ENCODE data around the gene IFITM10.
A peak's percentile ranks its signal among the peaks of the same experiment; 100 is the strongest.

Gene IFITM10

GRCh38 chr11:1755344-1755691 is 4.9 kb upstream of the IFITM10 start:
- ChIA-PET CTCF (no interaction called here), POLR2A (no interaction called here)
- no peaks in the 10 kb centered on the region for H3K4me1 ChIP-seq (ENCODE audit: control insufficient read depth, insufficient read depth, low read length)
- H3K36me3 ChIP-seq (ENCODE audit: control insufficient read depth in 2 of 2, insufficient read depth in 1 of 2, low read length in 2 of 2), result peaks cover 0 to 82% of the 10 kb centered on the region in 2 experiments; a peak in 1 of 3 replicates
- no peak for TF ChIP-seq ZNF302 (tag by site-specific recombination; IDR thresholded peaks at IDR 0.05; ENCODE audit: low read depth)
- no peak for TF ChIP-seq ZSCAN4 (tag by site-specific recombination; IDR thresholded peaks at IDR 0.05)
- TF ChIP-seq ZNF2 (tag by site-specific recombination; IDR thresholded peaks at IDR 0.05), result no peak
- no peak for TF ChIP-seq ZNF837 (tag by site-specific recombination; IDR thresholded peaks at IDR 0.05)
- no peak for TF ChIP-seq ZNF664 (tag by site-specific recombination; IDR thresholded peaks at IDR 0.05)
- H3K9me3 ChIP-seq (ENCODE audit: control insufficient read depth, insufficient read depth, low read depth, low read length), result no peaks in the 10 kb centered on the region
- no peak overlapping the region for H3K4me3 ChIP-seq (ENCODE audit: low read depth, low read length)
- H3K27ac ChIP-seq (ENCODE audit: extremely low read depth, low read depth, low read length), result no peak overlapping the region

- TF ChIP-seq ZNF416 (tag by site-specific recombination; IDR thresholded peaks at IDR 0.05) (no peak), ZNF366 (tag by site-specific recombination; conservative IDR thresholded peaks at IDR 0.05) (peak; percentile 87)
- Histone ChIP-seq H3K9me3 (ENCODE audit: control insufficient read depth, insufficient read depth, low read depth, low read length) (no peaks in the 10 kb centered on the region), H3K4me3 (ENCODE audit: low read depth, low read length) (no peak overlapping the region), H3K4me1 (ENCODE audit: control insufficient read depth, insufficient read depth, low read length) (no peaks in the 10 kb centered on the region; the same call in 1 of the 2 replicates), H3K27ac (ENCODE audit: extremely low read depth, low read depth, low read length) (no peak overlapping the region), H3K36me3 (ENCODE audit: control insufficient read depth in 2 of 2, insufficient read depth in 1 of 2, low read length in 2 of 2) (peaks cover 0 to 74% of the 10 kb centered on the region in 2 experiments; a peak in 1 of 3 replicates)
- ChIA-PET POLR2A (interaction anchor here (0.6 kb wide), 1 partner anchor 19 kb away, joined by 4 read pairs; no protein-coding TSS in a partner anchor), CTCF (no interaction called here)
Measured at GRCh38 chr11:1754376-1755150, 4.2 kb upstream of the IFITM10 start.

GRCh38 chr11:1753929-1754305 is 3.5 kb upstream of the IFITM10 start:
- POLR2A ChIA-PET, result interaction anchor here (0.6 kb wide), 1 partner anchor 20 kb away, joined by 4 read pairs; no protein-coding TSS in a partner anchor
- TF ChIP-seq ZNF221 (tag by site-specific recombination; IDR thresholded peaks at IDR 0.05; ENCODE audit: borderline replicate concordance) (no peak), YY2 (tag by site-specific recombination; IDR thresholded peaks at IDR 0.05) (no peak), ZNF623 (tag by site-specific recombination; IDR thresholded peaks at IDR 0.05) (no peak), ZNF169 (tag by site-specific recombination; IDR thresholded peaks at IDR 0.05) (no peak), ZNF670 (tag by site-specific recombination; IDR thresholded peaks at IDR 0.05; ENCODE audit: low read depth) (no peak), KLF17 (tag by site-specific recombination; IDR thresholded peaks at IDR 0.05) (no peak), ZNF777 (tag by site-specific recombination; IDR thresholded peaks at IDR 0.05; ENCODE audit: borderline replicate concordance) (no peak), ZNF398 (tag by site-specific recombination; IDR thresholded peaks at IDR 0.05) (no peak), ZNF580 (tag by site-specific recombination; IDR thresholded peaks at IDR 0.05) (no peak), PRDM2 (tag by site-specific recombination; IDR thresholded peaks at IDR 0.05; ENCODE audit: borderline replicate concordance) (no peak)
- Histone ChIP-seq H3K4me1 (ENCODE audit: control insufficient read depth, insufficient read depth, low read length) (no peaks in the 10 kb centered on the region; the same call in 1 of the 2 replicates), H3K36me3 (ENCODE audit: control insufficient read depth in 2 of 2, insufficient read depth in 1 of 2, low read length in 2 of 2) (peaks cover 0 to 68% of the 10 kb centered on the region in 2 experiments; a peak in 1 of 3 replicates), H3K4me3 (ENCODE audit: low read depth, low read length) (no peak overlapping the region), H3K9me3 (ENCODE audit: control insufficient read depth, insufficient read depth, low read depth, low read length) (no peaks in the 10 kb centered on the region), H3K27ac (ENCODE audit: extremely low read depth, low read depth, low read length) (no peak overlapping the region)
- CTCF ChIA-PET, result no interaction called here

All from HEK293 (cell line).